Measurements from ENCODE around the gene HMCN1.

DNA sequence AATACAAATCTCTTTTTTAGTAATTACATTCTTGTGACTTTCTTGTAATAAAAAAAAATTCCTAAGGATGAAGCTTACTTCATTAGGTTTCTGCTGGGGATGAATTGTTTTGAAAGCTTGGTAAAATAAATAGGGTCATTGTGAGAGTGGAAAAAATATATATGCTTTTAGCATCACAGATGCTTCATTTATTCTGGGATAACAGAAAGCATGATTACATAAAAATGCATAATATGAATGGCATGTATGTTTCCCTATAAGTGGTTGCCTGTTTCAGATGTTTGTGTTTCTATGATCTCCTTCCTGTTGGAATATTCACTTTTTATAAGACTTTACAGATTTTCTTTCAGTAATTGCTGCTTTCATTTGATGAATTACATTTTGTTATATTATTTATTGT, 42.3 kb downstream of the HMCN1 start:
- TF ChIP-seq, protein P1, sequence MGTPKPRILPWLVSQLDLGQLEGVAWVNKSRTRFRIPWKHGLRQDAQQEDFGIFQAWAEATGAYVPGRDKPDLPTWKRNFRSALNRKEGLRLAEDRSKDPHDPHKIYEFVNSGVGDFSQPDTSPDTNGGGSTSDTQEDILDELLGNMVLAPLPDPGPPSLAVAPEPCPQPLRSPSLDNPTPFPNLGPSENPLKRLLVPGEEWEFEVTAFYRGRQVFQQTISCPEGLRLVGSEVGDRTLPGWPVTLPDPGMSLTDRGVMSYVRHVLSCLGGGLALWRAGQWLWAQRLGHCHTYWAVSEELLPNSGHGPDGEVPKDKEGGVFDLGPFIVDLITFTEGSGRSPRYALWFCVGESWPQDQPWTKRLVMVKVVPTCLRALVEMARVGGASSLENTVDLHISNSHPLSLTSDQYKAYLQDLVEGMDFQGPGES (IDR thresholded peaks at IDR 0.05; ENCODE audit: low read depth, low read length), result no peak
- TF ChIP-seq RAD21 (IDR thresholded peaks at IDR 0.05; ENCODE audit: low read length) (no peak), EP300 (IDR thresholded peaks at IDR 0.05; ENCODE audit: borderline replicate concordance in 1 of 2, low read depth in 1 of 2, low read length in 1 of 2) (no peak), MXI1 (IDR thresholded peaks at IDR 0.05; ENCODE audit: low read depth, low read length) (no peak), TCF12 (IDR thresholded peaks at IDR 0.05) (no peak), ELF1 (IDR thresholded peaks at IDR 0.05) (no peak), FOSL2 (IDR thresholded peaks at IDR 0.05; ENCODE audit: borderline replicate concordance, low read depth) (no peak), NRF1 (IDR thresholded peaks at IDR 0.05; ENCODE audit: low read depth, low read length) (no peak), YY1 (IDR thresholded peaks at IDR 0.05; ENCODE audit: low read depth) (no peak)
- TF ChIP-seq, protein P2, sequence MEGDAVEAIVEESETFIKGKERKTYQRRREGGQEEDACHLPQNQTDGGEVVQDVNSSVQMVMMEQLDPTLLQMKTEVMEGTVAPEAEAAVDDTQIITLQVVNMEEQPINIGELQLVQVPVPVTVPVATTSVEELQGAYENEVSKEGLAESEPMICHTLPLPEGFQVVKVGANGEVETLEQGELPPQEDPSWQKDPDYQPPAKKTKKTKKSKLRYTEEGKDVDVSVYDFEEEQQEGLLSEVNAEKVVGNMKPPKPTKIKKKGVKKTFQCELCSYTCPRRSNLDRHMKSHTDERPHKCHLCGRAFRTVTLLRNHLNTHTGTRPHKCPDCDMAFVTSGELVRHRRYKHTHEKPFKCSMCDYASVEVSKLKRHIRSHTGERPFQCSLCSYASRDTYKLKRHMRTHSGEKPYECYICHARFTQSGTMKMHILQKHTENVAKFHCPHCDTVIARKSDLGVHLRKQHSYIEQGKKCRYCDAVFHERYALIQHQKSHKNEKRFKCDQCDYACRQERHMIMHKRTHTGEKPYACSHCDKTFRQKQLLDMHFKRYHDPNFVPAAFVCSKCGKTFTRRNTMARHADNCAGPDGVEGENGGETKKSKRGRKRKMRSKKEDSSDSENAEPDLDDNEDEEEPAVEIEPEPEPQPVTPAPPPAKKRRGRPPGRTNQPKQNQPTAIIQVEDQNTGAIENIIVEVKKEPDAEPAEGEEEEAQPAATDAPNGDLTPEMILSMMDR (IDR thresholded peaks at IDR 0.05), result no peak
- TF ChIP-seq, protein P3, sequence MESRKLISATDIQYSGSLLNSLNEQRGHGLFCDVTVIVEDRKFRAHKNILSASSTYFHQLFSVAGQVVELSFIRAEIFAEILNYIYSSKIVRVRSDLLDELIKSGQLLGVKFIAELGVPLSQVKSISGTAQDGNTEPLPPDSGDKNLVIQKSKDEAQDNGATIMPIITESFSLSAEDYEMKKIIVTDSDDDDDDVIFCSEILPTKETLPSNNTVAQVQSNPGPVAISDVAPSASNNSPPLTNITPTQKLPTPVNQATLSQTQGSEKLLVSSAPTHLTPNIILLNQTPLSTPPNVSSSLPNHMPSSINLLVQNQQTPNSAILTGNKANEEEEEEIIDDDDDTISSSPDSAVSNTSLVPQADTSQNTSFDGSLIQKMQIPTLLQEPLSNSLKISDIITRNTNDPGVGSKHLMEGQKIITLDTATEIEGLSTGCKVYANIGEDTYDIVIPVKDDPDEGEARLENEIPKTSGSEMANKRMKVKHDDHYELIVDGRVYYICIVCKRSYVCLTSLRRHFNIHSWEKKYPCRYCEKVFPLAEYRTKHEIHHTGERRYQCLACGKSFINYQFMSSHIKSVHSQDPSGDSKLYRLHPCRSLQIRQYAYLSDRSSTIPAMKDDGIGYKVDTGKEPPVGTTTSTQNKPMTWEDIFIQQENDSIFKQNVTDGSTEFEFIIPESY (IDR thresholded peaks at IDR 0.05; ENCODE audit: borderline replicate concordance, low read depth), result no peak
- TF ChIP-seq, protein P4, sequence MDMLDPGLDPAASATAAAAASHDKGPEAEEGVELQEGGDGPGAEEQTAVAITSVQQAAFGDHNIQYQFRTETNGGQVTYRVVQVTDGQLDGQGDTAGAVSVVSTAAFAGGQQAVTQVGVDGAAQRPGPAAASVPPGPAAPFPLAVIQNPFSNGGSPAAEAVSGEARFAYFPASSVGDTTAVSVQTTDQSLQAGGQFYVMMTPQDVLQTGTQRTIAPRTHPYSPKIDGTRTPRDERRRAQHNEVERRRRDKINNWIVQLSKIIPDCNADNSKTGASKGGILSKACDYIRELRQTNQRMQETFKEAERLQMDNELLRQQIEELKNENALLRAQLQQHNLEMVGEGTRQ (IDR thresholded peaks at IDR 0.05; ENCODE audit: borderline replicate concordance, low read depth, low read length), result no peak
- TF ChIP-seq, protein P5, sequence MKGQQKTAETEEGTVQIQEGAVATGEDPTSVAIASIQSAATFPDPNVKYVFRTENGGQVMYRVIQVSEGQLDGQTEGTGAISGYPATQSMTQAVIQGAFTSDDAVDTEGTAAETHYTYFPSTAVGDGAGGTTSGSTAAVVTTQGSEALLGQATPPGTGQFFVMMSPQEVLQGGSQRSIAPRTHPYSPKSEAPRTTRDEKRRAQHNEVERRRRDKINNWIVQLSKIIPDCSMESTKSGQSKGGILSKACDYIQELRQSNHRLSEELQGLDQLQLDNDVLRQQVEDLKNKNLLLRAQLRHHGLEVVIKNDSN (IDR thresholded peaks at IDR 0.05; ENCODE audit: borderline replicate concordance, low read depth), result no peak
